ENCODE measurements around the gene PRSS1.

DNA sequence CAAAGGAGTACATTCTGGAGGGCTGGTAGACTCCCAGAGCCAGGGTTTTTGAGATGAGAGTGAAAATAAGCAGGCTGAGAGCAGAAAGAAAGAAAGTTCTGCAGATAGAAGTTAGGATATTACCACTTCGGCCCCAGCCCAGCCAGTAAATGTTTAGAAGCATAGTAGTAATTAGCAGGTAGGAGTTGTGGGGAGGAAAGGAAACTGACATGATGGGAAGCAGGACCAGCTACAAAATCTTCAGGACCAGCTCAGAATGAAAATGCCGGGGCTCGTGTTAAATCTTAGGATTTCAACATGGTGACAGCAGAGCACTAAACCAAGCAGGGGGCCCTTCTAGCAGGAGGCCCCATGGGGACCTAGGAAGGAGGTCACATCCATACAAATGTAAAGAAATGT lies 50.2 kb downstream of the PRSS1 start:
- TF ChIP-seq, protein P1, sequence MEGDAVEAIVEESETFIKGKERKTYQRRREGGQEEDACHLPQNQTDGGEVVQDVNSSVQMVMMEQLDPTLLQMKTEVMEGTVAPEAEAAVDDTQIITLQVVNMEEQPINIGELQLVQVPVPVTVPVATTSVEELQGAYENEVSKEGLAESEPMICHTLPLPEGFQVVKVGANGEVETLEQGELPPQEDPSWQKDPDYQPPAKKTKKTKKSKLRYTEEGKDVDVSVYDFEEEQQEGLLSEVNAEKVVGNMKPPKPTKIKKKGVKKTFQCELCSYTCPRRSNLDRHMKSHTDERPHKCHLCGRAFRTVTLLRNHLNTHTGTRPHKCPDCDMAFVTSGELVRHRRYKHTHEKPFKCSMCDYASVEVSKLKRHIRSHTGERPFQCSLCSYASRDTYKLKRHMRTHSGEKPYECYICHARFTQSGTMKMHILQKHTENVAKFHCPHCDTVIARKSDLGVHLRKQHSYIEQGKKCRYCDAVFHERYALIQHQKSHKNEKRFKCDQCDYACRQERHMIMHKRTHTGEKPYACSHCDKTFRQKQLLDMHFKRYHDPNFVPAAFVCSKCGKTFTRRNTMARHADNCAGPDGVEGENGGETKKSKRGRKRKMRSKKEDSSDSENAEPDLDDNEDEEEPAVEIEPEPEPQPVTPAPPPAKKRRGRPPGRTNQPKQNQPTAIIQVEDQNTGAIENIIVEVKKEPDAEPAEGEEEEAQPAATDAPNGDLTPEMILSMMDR (IDR thresholded peaks at IDR 0.05): no peak
- TF ChIP-seq POLR2A (IDR thresholded peaks at IDR 0.05): no peak
